H7 (cell line): ENCODE data around the gene CCDC175. TPM values are rescaled to one million over a fixed set of nuclear protein-coding genes. Genes with fewer than 3 reads are reported as not detected.

ENCODE experiments used
- total RNA-seq: library from RNA; depleted of rRNA; stranded (reverse); fragments of >200 nt; shearing (Covaris generic); gene quantifications from 2 replicates; pipeline ENCODE4 v1.2.3, GENCODE V29; 2014; rRNA removed

CCDC175 gene
- total RNA-seq, 1 experiment from 2014 or later: not detected

Other genes starting within 250 kb of the CCDC175 start
- gene GPR135, start 111.4 kb downstream of the CCDC175 start, total RNA-seq: 0.59 and 0.67 TPM in 2 replicates
- gene L3HYPDH, start 92.4 kb downstream of the CCDC175 start, total RNA-seq: 18.6 and 27.9 TPM in 2 replicates
- 59.8 and 80.5 TPM in 2 replicates for gene JKAMP, start 92.3 kb downstream of the CCDC175 start, total RNA-seq